Thoracic aorta (tissue), 2 donors: ENCODE data around the gene CARHSP1. TPM values are rescaled to one million over a fixed set of nuclear protein-coding genes. Genes with fewer than 3 reads are reported as not detected.

Experiments
- ATAC-seq: fragments of 150-250 bp; one replicate; pipeline ENCODE4 v1.8.0; 2017; ENCODE audit warnings: low read depth; ENCODE audit not compliant: insufficient number of reproducible peaks, low FRiP score
- DNase-seq: peaks from one replicate; pipeline ENCODE4 v3.0.0-alpha.2; 2020; ENCODE audit warnings: low spot score
- H3K27ac ChIP-seq, 2 donors: fragments of 200-600 bp; sonication (generic); 1 replicate in 1 of 2; 2 replicates in 1 of 2; pipeline ENCODE4 v1.5.1; 2016; ENCODE audit warnings: mild to moderate bottlenecking in 2 of 2, moderate library complexity in 2 of 2
- H3K27me3 ChIP-seq: fragments of 200-600 bp; sonication (generic); replicated peaks from 2 replicates; pipeline ENCODE4 v1.6.0; 2016; ENCODE audit warnings: mild to moderate bottlenecking; ENCODE audit not compliant: insufficient read depth
- H3K36me3 ChIP-seq: fragments of 200-600 bp; sonication (generic); one replicate; pipeline ENCODE4 v1.5.1; 2016
- H3K4me1 ChIP-seq, 2 donors: fragments of 200-600 bp; sonication (generic); 1 replicate in 1 of 2; 2 replicates in 1 of 2; pipeline versions ENCODE4 v1.5.1 to v1.6.0; 2016; ENCODE audit warnings: low read depth in 2 of 2, mild to moderate bottlenecking in 1 of 2; ENCODE audit not compliant: control insufficient read depth in 1 of 2
- H3K4me3 ChIP-seq: fragments of 200-600 bp; sonication (generic); 2 replicates; pipeline ENCODE4 v1.5.1; 2016; ENCODE audit warnings: mild to moderate bottlenecking
- H3K9me3 ChIP-seq: fragments of 200-600 bp; sonication (generic); 2 replicates; pipeline ENCODE4 v1.5.1; 2016
- total RNA-seq, 2 donors: library from RNA; depleted of rRNA; stranded (reverse); fragments of >200 nt; gene quantifications; one replicate each; pipeline versions ENCODE4 v1.1.0 to v1.2.3, GENCODE V29; 2016
- TF ChIP-seq, protein P1 (sequence below): fragments of 200-600 bp; sonication (generic); IDR thresholded peaks from one replicate; pipeline ENCODE4 v1.5.1; 2019; ENCODE audit warnings: antibody characterized with exemption

The CARHSP1 gene
- total RNA-seq, 2 donors from 2014 or later = 62.7 to 100 TPM

DNA sequence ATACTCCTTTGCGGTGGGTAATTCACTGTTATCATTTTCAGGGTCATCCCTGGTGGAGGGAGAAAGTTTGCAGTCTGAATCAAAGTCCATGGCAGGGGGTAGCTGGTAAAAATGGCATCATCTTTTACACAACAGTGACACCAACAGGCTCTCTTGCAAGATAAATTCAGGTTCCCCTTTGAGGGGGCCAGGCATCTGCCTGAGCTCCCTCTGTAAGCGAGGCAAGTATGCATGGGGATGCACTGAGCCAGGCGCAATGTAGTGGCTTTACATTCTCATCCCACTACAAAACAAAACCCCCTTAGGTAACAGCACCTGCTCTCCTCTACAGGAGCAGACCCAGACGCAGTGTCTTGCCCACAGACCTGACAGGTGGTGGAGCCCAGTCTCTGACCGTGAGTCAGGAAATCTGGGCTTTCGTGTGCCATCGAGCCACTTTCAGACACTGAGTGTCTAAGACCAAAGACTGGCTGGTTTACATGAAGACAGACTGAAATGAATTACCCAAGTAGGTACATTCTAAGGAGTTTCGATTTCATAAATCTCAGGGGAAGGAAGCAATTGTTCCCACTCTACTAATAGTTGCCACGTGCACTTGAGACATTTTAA lies 31.0 kb upstream of the CARHSP1 start:
- DNase-seq (no peak), ATAC-seq (no peak)
- Histone ChIP-seq H3K27me3 (no peaks in the 10 kb centered on the region), H3K4me1 (no peaks in the 10 kb centered on the region), H3K4me3 (no peak overlapping the region), H3K27ac (no peak overlapping the region), H3K36me3 (peaks cover 85% of the 10 kb centered on the region), H3K9me3 (no peaks in the 10 kb centered on the region)
- TF ChIP-seq, protein P1, sequence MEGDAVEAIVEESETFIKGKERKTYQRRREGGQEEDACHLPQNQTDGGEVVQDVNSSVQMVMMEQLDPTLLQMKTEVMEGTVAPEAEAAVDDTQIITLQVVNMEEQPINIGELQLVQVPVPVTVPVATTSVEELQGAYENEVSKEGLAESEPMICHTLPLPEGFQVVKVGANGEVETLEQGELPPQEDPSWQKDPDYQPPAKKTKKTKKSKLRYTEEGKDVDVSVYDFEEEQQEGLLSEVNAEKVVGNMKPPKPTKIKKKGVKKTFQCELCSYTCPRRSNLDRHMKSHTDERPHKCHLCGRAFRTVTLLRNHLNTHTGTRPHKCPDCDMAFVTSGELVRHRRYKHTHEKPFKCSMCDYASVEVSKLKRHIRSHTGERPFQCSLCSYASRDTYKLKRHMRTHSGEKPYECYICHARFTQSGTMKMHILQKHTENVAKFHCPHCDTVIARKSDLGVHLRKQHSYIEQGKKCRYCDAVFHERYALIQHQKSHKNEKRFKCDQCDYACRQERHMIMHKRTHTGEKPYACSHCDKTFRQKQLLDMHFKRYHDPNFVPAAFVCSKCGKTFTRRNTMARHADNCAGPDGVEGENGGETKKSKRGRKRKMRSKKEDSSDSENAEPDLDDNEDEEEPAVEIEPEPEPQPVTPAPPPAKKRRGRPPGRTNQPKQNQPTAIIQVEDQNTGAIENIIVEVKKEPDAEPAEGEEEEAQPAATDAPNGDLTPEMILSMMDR = no peak

DNA sequence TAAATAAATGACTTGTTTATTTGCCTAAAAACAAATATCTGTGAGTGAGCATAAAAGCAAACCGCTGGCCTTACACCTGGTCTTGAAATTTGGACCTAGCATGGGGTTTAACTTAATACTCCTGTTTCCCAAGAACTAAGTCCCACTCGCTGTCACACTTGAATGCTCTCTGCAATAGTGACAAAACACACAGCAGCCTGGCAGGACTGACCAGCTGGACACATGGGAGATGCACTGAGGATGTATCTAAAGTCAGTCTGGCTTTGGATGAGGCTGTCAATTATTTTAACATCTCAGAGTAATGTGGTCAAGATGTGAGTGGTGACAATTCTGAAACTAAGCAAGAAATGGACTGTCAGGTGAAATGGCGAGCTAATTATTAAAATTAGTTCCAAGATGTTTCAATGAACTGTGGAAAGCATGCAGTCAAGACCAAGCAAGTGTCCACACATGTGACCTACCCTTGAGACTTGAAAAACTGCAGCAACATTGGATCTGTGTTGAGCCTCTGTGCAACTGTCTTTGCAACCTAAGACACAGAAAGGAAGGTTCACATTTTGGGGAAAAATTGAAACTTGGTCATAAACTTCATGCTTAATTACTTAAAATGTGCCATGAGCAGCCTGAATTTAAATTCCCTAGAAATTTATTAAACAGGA lies 30.0 kb upstream of the CARHSP1 start:
- Histone ChIP-seq H3K4me3 (no peak overlapping the region), H3K27me3 (no peaks in the 10 kb centered on the region), H3K36me3 (peaks cover 89% of the 10 kb centered on the region), H3K9me3 (no peaks in the 10 kb centered on the region), H3K4me1 (no peaks in the 10 kb centered on the region), H3K27ac (no peak overlapping the region)
- DNase-seq (no peak), ATAC-seq (no peak)
- TF ChIP-seq, protein P1 = no peak

DNA sequence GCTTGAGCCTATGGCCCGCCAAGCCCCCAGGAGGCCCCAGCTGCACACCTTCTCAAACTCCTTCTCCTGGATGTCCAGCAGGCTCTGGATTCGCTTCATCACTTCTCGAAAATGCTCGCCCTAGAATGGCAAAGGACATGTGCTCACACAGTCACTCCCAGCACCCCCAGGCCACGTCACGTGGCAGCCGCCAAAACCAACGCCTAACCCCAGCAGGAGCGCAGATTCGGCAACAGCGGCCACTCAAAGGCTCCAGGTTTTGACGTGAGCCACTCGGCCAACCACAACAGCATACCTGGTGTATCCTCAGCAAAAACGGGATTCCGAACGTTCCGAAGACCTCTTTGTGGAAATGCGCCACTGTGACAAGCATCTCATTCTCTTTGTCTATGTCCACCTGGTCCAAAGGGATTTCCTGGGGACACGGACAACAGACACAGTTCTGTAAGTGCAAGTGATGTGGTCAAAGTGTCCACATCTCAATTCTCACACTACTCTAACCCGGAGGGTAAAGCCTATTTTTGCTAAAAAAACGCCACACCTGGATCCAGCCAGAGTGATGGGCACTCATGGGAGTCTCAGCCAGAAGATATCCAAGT lies 26.0 kb upstream of the CARHSP1 start:
- Histone ChIP-seq H3K4me1 (peaks cover 0 to 7% of the 10 kb centered on the region in 2 donors), H3K4me3 (no peak overlapping the region), H3K27me3 (no peaks in the 10 kb centered on the region), H3K27ac (no peak overlapping the region), H3K36me3 (peaks cover 77% of the 10 kb centered on the region), H3K9me3 (no peaks in the 10 kb centered on the region)
- TF ChIP-seq, protein P1 = no peak
- DNase-seq (no peak), ATAC-seq (no peak)

DNA sequence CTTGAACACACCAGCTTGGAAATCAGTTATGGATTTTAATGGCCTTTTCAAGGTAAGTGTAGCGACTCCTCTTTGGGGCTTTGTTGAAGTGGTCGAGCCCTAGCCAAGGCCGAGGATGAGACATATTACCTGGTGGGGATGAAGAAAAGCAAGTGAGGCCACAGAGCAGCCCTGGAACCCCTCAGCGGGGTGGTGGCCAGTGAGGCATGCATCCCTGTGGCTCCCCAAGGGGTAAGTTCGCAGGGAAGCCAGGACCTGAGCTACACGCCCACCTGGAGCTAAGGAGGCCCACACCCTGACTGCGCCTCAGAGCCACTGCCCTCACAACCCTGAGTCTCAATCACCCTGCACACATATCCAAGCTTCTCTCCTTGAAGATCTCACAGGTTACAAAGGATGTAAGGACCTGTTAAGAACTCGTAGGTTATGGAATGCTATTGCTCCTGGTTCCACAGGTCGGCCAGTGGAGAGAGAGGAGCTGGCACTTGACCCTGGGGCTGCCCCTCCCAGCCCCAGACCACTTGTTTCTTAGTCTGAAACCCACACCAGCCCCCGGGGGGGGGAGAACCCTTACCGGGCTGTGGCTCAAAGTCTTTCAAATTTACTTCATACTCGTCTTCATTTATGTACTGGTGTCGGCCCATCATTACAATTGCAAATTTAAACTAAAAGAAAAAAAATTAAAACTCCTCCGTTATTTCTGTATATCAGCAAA lies 25.3 kb upstream of the CARHSP1 start:
- Histone ChIP-seq H3K4me3 (no peak overlapping the region), H3K27ac (no peak overlapping the region), H3K36me3 (peaks cover 70% of the 10 kb centered on the region), H3K9me3 (no peaks in the 10 kb centered on the region), H3K4me1 (peaks cover 0 to 7% of the 10 kb centered on the region in 2 donors), H3K27me3 (no peaks in the 10 kb centered on the region)
- no peak for ATAC-seq
- TF ChIP-seq, protein P1 = no peak
- DNase-seq = no peak

DNA sequence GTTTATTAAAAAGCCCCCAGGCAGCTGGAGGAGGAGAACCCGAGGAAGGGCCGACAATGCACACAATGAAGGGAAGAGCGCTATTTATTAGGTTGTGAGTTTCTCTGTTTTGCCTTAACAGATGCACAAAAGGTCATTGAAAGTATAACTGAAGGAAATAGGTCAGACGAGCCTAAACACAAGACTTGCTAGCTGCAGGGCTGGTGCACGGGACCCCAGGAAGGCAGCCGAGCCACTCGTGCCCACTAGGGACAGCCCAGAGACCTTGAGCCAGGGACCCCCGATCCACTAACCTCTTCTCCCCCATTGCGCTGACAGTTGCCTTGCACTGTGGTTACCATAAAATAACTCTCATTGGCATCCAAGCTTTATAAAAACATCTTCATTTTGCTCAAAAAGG lies 24.6 kb upstream of the CARHSP1 start:
- no peak overlapping the region for H3K27ac ChIP-seq
- TF ChIP-seq, protein P1 = no peak
- no peak for DNase-seq
- no peaks in the 10 kb centered on the region for H3K27me3 ChIP-seq
- no peak overlapping the region for H3K4me3 ChIP-seq
- H3K36me3 ChIP-seq = peaks cover 64% of the 10 kb centered on the region
- H3K4me1 ChIP-seq = peaks cover 0 to 7% of the 10 kb centered on the region in 2 donors
- no peaks in the 10 kb centered on the region for H3K9me3 ChIP-seq
- ATAC-seq = no peak
